ENCODE results near the gene PDZRN3. TPM values are rescaled to one million over a fixed set of nuclear protein-coding genes. Genes with fewer than 3 reads are reported as not detected.

Gene PDZRN3
- total RNA-seq, 2 donors from 2014 or later: 30.8 to 60.6 TPM

DNA sequence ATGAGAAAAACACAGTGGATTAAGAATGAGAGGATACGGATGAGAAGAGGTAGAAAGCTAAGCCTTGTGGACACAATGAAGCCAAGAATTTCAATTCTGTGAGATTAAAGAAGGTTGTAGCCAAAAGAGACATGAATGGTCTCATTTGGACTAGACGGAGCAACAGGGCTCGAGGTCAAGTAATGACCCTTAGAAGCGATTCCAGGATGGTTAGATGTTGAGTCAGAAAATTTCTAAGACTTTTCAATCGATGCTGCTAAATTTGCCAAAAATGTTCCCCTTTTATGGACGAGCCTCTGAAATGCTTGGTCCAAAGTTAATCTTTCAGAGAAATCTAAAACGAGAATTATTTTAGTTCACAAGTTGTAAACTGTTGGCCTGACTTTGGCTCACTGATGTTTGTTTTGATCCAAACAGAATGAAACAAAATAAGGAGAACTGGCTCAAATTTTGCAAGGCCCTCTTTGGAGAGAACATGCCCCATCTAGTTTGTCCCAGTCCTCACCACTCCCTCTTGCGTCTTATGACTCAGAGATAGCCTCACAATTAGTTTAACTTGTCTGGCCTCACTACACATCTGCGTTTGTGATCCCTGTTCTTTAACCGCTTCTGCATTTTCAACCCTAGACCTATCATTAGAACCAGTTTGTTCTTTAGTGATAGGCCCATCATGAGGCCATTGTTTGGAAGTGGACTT lies 235.5 kb downstream of the PDZRN3 start:
- intact Hi-C loops (cut with DNase I): no loop called here
- DNase-seq: no peak
- peak in 1 of 2 donors; percentile 45 for ATAC-seq

DNA sequence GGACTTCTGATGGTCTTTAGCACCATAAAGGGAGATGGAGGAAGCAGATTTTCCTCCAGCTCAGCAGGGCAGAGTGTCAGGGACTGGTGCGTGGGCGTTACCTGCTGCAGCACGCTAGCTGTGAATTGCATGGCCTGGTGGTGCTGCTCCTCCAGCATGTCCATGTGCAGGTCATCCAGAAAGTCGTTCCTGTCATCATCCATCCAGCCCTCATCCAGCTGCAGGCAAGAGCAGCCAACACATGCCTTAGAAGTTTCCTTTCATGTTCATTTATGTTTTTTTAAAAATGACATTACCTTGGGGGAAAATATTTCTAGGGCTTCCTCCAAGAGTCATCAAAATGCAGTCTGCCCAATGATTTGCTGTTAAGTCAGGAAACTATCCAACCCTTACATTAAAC lies 239.2 kb downstream of the PDZRN3 start:
- intact Hi-C loops (cut with DNase I): no loop called here
- DNase-seq: no peak
- no peak for ATAC-seq

DNA sequence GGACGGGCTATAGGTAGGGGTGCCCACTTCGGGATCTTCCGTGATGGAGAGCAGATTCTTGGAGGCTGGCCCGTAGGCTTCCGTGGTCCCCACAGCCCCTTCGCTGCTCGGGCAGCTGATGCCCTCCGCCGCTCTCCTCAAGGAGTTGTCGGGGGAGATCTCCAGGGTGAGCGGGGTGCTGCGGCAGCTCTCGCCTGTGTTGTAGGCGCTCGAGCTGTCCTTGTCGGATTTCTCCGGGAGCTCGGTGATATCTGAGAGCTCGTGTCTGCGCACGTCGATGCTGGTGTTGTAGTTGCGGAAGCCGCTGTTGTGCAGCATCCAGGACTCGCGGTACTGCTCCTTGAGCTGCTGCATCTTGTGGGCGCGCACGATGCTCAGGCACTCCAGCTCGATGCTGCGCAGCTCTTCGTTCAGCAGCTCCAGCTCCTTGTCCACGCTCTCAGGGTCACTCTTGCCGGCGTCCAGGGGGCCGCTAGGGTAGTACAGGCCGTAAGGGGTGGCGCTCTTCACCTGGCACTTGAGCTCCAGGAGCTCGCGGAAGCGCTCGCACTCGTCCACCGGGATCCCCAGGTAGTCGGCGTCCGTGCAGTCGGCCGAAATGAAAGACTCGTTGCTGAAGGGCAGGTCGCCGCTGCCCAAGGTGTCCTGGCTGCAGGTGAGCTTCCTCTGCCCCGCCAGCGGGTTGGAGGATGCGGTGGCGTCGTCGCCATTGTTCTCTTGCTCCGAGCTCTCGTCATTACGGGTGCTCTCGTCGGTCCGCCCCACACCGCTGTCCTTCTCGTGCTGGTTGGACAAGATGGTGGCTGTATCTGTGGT lies 240.4 kb downstream of the PDZRN3 start:
- intact Hi-C loops (cut with DNase I): no loop called here
- no peak for DNase-seq
- no peak for ATAC-seq

DNA sequence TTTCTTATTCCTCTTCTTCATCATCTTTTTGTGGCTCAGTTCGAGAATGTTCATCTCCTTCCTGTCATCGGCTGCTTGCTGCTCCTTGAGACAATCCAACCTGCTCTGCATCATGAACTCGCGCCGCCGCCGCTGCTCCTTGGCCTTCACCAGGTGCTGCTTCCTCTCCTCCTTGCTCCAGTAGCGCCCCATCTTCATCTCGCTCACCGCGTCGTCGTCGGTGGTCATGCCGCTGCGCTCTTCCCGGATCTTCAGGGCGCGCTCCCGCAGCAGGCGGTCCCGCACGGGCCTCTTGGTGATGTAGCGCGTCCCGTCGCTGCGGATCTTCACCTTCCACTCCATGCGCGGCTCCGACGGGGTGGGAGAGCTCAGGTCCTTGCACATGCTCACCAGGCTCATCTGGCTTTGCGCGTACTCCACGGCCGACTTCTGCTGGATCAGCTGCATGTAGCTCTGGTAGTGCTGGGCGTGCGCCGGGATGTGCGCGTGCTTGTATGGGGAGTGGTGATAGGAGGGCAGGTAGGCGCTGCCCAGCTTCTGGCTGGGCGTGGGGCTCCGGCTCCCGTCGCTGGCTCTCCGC lies 241.2 kb downstream of the PDZRN3 start:
- ATAC-seq (no peak), DNase-seq (no peak)
- intact Hi-C loops (cut with DNase I): no loop called here

DNA sequence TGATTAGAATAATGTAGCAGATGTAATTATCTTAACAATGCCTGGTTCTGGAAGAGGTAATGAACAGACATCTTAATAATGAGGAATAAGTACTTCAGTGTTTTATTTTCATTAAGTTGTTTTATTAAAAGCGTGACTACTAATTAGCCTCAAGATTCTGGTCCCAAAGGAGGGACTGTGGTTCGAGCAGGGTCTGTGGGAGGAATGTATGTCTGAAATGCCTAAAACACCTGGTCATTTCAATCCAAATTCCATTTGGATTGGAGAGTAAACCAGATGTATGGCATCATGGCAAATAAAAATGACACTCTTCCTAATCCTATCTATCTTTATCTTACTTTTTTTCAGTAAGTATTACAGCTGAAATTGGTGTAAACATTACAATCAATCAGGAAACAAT lies 243.2 kb downstream of the PDZRN3 start:
- intact Hi-C loops (cut with DNase I): no loop called here
- ATAC-seq (no peak), DNase-seq (no peak)

DNA sequence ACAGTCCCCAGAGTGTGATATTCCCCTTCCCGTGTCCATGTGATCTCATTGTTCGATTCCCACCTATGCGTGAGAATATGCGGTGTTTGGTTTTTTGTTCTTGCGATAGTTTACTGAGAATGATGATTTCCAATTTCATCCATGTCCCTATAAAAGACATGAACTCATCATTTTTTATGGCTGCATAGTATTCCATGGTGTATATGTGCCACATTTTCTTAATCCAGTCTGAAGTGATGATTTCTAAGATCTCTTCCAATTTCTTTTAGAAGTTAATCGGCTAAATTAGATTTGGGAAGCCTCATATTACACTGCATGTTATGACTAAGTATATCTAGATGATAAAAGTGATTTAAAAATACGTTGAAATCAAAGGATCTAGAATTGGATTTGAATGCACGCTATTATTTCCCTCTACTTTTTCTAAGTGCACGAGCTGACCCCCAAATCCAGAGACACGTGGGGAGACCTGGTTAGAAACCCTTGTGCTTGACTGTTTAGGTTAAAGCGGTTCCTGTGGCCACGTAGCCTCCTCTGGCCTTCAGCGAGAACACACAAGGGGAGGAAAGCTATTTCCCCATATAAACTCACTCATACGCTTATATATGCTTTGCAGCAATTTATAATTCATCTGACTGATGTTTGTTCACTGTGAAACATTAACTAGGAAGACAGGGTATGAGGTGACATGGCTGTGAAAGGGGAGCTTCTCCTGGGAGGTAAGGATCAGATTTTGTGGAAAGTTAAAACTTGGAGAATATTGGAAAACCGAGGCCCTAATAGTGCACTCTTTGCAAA lies 243.8 kb downstream of the PDZRN3 start:
- intact Hi-C loops (cut with DNase I): no loop called here
- ATAC-seq (no peak), DNase-seq (no peak)

DNA sequence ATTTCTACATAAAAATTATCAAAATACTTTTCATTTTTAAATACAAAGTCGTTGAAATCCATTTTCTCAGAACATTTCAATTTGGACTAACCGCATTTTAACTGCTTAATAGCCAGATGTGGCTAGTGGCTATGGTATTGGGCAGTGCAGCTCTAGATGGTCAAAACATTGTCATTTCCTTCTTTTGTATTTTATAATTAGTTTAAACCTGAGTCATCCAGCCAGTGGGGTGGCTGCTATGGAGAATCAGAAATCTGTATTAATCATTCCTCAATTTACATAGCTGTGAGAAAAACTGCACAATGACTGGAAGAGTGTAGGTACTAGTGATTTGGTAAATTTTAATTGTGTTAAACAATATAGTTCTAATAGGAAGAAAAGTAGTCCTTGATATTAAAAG lies 245.3 kb downstream of the PDZRN3 start:
- DNase-seq (no peak), ATAC-seq (no peak)
- intact Hi-C loops (cut with DNase I): no loop called here

DNA sequence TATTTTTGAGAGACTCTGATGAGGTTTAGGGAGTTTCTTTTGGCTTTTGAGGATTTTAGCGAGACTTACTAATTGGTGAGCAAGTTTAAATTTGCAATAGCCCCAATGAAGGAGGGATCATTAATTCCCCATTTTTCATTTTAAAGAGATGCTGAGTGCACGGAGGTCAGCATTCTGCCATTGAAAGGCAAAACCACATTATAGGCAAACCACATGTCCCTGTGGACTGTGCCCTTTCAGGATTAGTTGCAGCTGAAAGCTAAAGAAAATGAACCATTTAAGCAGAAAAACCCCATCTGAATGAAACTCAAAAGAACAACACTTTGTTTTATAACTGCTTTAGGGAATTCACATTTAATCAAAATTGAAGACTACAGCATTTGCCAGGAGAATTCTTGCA lies 246.5 kb downstream of the PDZRN3 start:
- ATAC-seq (no peak), DNase-seq (no peak)
- intact Hi-C loops (cut with DNase I): no loop called here

DNA sequence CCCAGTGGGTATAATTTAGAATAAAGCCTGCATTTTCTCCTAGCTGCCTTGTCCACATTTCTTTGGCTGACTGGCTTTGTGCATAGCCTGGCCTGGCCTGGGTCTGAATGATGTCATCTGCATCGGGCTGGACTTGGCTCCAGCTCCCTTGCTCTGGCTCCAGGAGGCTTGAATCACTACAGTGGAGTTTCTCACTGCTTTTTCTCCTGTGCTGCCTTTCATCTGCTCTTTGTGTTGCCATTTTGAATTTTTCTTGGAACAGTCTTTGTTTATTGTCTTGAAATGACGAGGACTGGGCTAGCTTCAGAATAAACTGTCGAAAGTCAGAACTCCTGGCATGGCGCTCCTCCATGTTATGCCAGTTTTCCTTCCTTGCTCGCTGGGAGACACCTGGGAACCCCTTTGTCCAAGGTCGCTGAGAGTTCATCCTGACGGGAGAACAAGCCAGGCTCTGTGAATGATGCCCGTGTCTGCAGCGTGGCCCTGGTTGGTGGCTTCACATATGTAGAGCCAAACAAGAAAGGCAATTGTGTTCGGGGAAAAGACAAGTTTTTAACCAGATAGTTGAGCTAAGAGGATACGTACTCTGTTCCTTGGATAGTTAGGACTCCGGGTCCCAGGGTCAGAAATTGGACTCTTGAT lies 258.9 kb downstream of the PDZRN3 start:
- intact Hi-C loops (cut with DNase I): no loop called here
- ATAC-seq: peak; percentile 97 to 100
- peak; percentile 74 for DNase-seq

DNA sequence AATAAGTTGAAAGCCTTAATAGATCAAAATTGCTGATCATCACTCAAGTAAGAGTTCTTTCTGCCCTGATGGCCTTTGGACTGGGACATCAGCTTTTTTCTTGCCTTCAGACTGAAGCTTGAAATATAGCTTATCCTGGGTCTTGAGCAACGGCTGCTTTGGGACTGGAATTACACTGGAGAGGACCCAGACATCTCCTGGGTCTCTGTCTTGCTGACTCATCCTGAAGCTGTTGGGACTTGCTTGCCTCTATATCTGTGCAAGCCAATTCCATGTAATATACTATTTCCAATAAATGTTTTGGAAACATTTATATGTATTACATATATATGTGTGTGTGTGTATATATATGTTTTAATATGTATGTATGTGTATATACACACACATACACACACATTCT lies 260.2 kb downstream of the PDZRN3 start:
- ATAC-seq (peak in 1 of 2 donors; percentile 21), DNase-seq (no peak)
- intact Hi-C loops (cut with DNase I): no loop called here

DNA sequence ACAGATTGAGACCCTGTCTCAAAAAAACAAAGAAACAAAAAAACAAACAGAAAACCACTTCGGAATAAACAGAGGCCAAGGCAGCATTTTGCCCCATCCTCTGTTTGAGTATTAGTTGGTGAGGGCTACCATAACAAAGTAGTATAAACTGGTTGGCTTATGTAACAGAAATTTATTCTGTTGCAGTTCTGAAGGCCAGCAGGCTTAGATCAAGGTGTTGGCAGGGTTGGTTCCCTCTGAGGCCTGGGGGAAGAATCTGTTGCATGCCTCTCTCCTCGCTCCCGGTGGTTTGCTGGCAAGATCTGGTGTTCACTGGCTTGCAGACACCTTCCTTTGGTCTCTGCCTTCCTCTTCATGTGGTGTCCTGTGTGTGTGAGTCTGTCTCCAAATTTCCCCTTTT lies 261.6 kb downstream of the PDZRN3 start:
- DNase-seq (no peak), ATAC-seq (no peak)
- intact Hi-C loops (cut with DNase I): no loop called here

DNA sequence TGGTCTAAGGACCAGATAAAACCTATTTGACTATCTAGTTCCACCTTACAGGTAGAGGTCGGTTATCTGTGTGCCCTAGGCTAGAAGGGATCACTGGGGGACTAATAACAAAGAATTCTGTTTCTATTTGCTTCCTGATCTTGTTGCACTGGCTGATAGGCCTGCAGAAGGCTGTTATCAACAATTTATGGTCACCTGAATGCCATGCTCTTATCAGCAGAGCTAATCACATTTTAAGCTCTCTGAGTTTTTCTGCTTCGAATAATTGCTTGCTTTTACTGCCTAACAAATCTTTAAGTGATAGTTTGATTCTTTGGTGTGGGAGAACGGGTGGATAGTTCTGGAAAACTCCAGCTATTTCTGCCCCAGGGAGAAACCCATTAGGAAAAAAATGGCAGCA lies 263.1 kb downstream of the PDZRN3 start:
- ATAC-seq (no peak), DNase-seq (no peak)
- intact Hi-C loops (cut with DNase I): no loop called here

DNA sequence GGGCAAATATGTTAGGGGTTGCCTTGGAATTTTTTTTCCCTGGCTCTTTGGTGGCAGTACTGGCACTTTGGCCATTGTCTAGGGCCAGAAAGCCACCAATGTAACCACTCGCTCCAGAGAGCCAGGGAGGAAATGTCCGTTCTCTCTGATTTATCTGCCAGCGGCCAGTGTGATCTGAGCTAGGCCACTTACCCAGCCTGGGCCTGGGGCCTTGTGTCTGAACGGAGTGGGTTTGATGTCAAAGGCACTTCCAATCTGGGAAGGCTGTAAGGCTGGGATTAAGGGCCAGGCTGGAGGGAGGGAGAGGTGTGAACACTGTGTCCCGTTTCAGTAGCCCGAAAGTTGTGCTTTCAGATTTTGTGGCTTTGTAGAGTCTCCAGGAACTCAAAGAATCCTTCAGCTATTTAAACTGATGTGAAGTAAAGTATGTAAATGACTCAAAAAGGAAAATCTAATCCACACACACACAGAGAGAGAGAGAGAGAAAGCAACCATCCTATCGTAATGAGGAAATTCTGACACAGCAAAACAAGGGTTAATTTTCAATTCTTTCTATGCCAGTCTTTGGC lies 271.0 kb downstream of the PDZRN3 start:
- DNase-seq: no peak
- ATAC-seq: no peak
- intact Hi-C loops (cut with DNase I): no loop called here

DNA sequence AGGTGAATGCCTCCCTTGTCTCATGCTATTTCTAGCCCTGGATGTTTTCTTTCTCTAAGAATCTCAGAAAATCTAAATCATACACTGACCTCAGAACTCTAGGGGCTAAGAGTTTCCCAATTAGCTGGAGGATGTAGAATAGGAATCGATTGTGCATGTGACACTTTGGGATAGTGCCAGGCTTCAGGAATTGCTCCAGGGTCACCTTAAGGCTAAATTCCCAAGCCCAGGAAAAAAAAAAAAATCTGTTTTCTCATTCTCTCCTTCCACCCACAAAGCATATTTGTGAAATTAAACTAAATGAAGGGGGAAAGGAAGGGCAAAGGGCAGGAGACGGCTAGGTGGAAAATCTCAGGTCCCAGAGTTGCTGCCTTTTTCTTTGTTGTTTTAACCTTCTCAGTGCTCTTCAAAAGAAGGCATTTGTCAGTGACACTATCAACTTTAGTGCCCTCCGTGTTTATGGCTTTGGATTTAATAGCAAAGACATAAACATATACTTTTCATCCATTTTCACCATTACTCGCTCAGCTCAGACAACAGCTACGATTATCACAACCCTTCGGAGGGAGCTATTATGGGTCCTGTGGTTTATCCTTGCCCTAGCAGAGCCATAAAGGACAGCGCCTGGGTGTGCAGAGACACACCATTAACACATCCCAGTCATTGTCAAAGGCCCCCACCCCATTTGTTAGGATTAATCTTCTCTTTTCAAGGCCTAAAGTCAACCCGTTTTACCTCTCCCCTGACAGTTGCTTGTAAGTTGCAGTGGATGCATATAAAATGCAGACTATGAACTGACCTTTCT lies 271.7 kb downstream of the PDZRN3 start:
- ATAC-seq: no peak
- intact Hi-C loops (cut with DNase I): no loop called here

DNA sequence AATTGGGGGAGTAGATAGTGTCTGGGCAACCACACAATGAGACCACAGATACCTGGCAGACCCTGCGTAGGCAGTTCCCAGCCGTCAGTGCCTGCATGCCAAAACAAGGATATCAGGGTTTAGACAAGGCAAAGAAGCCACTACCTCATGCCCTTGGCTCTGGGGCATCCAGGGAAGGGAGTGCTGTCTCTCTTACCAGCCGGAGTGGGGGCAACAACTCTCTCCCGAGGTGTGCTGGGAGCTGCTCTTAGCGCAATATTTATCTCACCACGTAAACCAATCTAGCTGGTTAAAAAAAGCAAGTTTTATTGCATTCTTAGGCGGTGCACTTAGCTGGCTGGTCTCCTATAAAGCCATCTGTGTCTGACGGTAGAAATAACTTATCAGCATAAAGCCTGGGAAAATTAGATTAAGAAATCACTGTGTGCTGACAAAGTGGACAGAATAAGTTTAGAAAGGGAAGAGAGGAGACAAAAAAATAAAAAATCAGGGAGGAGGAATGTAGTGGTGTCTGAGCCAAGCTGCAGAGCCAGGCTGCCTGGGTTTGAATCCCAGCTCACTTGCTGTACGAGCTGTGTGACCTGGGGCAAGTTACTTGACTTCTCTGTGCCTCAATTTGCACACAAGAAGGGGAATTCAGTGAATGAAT lies 273.2 kb downstream of the PDZRN3 start:
- intact Hi-C loops (cut with DNase I): no loop called here
- ATAC-seq: peak; percentile 88 to 89
- DNase-seq: peak; percentile 45

More for the DNA sequence above, 271.7 kb downstream of the PDZRN3 start:
- DNase-seq: no peak

DNA sequence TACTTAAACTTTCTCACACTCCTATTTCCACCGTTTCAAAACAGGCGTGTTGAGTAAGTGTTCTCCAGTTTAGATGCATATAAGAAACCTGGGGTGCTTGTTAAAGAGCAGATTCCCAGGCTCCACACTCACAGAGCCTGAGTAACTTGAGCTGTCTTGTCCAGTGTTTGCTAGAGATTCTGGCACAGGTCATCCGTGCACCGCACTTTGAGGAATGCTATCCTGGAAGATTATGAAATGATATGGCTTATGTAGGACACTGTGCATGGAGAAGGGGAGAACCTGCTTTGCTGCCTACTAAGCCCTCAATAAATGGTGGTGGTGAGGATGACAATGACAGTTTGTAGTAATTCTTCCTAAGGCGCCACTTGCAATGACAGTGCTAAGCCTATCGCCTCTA lies 273.7 kb downstream of the PDZRN3 start:
- peak in 1 of 2 donors; percentile 57 for ATAC-seq
- no peak for DNase-seq
- intact Hi-C loops (cut with DNase I): no loop called here

DNA sequence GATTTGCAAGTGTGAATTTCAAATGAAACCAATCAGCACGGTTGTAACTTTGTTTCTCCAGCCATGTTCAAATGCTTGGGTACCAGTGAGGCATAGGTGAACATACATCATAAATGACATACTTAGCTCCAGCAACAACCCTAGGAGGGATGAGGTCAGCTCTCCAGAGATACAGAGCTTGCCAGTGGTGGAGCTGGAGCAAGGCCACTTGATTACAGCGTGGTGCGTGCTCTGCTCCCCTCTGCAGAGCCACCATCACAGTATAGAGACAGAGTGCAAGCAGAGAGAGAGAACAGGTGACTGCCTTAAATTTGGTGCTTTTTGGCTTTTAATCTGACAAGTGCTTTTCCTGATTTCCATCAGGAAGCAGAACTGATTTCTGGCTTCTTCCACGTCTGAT lies 275.1 kb downstream of the PDZRN3 start:
- no peak for DNase-seq
- intact Hi-C loops (cut with DNase I): no loop called here
- ATAC-seq: peak in 1 of 2 donors; percentile 51

DNA sequence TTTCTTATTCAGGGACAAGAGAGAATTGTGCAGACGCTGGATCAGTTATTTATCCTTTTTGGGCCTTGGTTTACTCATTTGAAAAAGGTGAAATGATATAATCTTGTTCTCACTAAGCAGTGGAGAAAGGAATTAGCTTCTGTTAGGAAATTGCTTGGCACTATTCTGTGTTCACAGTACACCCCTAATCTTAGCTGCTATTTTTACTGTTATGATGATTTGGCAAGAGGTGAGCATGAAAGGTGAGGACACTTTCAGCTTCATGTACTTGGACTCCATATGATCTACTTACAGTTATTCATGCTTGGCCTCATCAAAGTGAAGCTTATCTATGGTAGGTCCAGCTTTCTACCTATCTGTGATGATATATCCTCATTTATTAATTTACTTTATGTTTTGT lies 282.7 kb downstream of the PDZRN3 start:
- ATAC-seq (peak; percentile 59 to 73), DNase-seq (no peak)
- intact Hi-C loops (cut with DNase I): no loop called here

Data from left cardiac atrium (tissue), 4 donors.